Measurements from ENCODE around the gene LIPI.

DNA sequence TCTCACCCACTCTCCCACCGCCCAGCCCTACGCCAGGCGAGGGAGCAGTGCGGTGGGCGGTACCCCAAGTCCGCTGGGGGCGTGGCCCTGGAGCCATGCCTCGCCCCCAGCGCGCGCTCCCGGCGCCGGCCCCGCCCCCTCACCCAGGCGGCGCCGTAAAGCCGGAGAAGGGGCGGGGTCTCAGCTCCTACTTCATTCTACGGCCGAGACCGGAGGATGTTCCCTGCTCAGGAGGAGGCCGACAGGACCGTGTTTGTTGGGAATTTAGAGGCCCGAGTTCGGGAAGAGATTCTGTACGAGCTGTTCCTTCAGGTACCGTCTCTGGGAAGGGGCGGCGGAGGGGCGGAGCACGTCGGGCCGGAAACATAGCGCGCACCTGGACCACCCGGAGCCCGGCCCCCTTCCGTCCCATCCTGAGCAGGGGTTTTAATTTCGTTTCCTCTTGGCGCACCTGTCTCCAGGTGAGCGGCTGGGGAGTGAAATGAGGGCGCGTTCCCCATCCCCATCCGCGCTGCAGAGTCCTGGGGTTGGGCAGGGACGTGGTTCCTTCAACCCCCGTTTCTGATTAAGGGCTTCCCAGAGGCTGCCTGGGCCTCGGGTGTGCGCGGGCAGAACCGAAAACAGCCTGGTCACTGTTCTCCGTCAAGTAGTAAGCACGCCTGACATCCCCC lies 5.4 kb upstream of the LIPI start, which contains the start of gene RBM11:
- TF ChIP-seq, protein P1, sequence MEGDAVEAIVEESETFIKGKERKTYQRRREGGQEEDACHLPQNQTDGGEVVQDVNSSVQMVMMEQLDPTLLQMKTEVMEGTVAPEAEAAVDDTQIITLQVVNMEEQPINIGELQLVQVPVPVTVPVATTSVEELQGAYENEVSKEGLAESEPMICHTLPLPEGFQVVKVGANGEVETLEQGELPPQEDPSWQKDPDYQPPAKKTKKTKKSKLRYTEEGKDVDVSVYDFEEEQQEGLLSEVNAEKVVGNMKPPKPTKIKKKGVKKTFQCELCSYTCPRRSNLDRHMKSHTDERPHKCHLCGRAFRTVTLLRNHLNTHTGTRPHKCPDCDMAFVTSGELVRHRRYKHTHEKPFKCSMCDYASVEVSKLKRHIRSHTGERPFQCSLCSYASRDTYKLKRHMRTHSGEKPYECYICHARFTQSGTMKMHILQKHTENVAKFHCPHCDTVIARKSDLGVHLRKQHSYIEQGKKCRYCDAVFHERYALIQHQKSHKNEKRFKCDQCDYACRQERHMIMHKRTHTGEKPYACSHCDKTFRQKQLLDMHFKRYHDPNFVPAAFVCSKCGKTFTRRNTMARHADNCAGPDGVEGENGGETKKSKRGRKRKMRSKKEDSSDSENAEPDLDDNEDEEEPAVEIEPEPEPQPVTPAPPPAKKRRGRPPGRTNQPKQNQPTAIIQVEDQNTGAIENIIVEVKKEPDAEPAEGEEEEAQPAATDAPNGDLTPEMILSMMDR (conservative IDR thresholded peaks at IDR 0.05; ENCODE audit: low read length): no peak
- no peak for TF ChIP-seq EZH2phosphoT487 (IDR thresholded peaks at IDR 0.05; ENCODE audit: borderline replicate concordance, low read depth, low read length)

Data from OCI-LY7 (cell line).